Ascending aorta (tissue), 2 donors: Measurements from ENCODE around the gene PLK4. TPM values are rescaled to one million over a fixed set of nuclear protein-coding genes. Genes with fewer than 3 reads are reported as not detected.

Source experiments
- DNase-seq, 2 donors: peaks; one replicate each; pipeline ENCODE4 v3.0.0-alpha.2; 2019; ENCODE audit warnings: low spot score in 2 of 2
- H3K27ac ChIP-seq, 2 donors: fragments of 200-600 bp; sonication (generic); one replicate each; pipeline ENCODE4 v1.5.1; 2016 to 2017; ENCODE audit warnings: mild to moderate bottlenecking in 1 of 2
- H3K27me3 ChIP-seq: fragments of 200-600 bp; sonication (generic); one replicate; pipeline ENCODE4 v1.5.1; 2017
- H3K36me3 ChIP-seq, 2 donors: fragments of 200-600 bp; sonication (generic); one replicate each; pipeline ENCODE4 v1.5.1; 2016
- H3K4me1 ChIP-seq, 2 donors: fragments of 200-600 bp; sonication (generic); one replicate each; pipeline ENCODE4 v1.5.1; 2016 to 2017; ENCODE audit warnings: mild to moderate bottlenecking in 1 of 2
- H3K4me3 ChIP-seq, 2 donors: fragments of 200-600 bp; sonication (generic); one replicate each; pipeline ENCODE4 v1.5.1; 2016 to 2017; ENCODE audit warnings: mild to moderate bottlenecking in 1 of 2
- H3K9me3 ChIP-seq, 2 donors: fragments of 200-600 bp; sonication (generic); one replicate each; pipeline ENCODE4 v1.5.1; 2016
- intact Hi-C: fragments of 100-400 bp; cut with DNase I; formaldehyde crosslinking; loops from one replicate; pipeline ENCODE4 v1.15.1; 2023
- total RNA-seq: library from RNA; depleted of rRNA; stranded (reverse); fragments of >200 nt; gene quantifications from one replicate; pipeline ENCODE4 v1.1.0, GENCODE V29; 2016
- TF ChIP-seq, protein P1 (sequence below), 3 experiments: fragments of 200-600 bp in 2 of 3; fragments of 450-650 bp in 1 of 3; sonication (generic) in 2 of 3; IDR thresholded peaks; one replicate each; pipeline ENCODE4 v1.5.1; 2016 to 2019; ENCODE audit warnings: antibody characterized with exemption in 3 of 3, mild to moderate bottlenecking in 1 of 3, moderate library complexity in 1 of 3

The PLK4 gene
- total RNA-seq, 1 donor from 2014 or later = not detected

GRCh38 chr4:127936974-127937373 lies 56.3 kb downstream of the PLK4 start:
- TF ChIP-seq, protein P1, sequence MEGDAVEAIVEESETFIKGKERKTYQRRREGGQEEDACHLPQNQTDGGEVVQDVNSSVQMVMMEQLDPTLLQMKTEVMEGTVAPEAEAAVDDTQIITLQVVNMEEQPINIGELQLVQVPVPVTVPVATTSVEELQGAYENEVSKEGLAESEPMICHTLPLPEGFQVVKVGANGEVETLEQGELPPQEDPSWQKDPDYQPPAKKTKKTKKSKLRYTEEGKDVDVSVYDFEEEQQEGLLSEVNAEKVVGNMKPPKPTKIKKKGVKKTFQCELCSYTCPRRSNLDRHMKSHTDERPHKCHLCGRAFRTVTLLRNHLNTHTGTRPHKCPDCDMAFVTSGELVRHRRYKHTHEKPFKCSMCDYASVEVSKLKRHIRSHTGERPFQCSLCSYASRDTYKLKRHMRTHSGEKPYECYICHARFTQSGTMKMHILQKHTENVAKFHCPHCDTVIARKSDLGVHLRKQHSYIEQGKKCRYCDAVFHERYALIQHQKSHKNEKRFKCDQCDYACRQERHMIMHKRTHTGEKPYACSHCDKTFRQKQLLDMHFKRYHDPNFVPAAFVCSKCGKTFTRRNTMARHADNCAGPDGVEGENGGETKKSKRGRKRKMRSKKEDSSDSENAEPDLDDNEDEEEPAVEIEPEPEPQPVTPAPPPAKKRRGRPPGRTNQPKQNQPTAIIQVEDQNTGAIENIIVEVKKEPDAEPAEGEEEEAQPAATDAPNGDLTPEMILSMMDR (IDR thresholded peaks at IDR 0.05) = no peak
- Histone ChIP-seq H3K27me3 (no peaks in the 10 kb centered on the region), H3K36me3 (peaks cover 8 to 11% of the 10 kb centered on the region in 2 donors), H3K27ac (no peak overlapping the region), H3K4me3 (no peak overlapping the region), H3K9me3 (no peaks in the 10 kb centered on the region), H3K4me1 (no peaks in the 10 kb centered on the region)
- intact Hi-C loops = no loop called here
- DNase-seq = no peak

Other genes with a start within 250 kb of the PLK4 start
- gene INTU, start 247.9 kb upstream of the PLK4 start, total RNA-seq = 3.1 TPM
- gene SLC25A31, start 150.5 kb upstream of the PLK4 start, total RNA-seq = not detected
- 5.5 TPM for gene HSPA4L, start 98.6 kb upstream of the PLK4 start, total RNA-seq
- 26.3 TPM for gene MFSD8, start 84.3 kb downstream of the PLK4 start, total RNA-seq
- 3.5 TPM for gene ABHD18, start 84.5 kb downstream of the PLK4 start, total RNA-seq
- gene LARP1B, start 180.4 kb downstream of the PLK4 start, total RNA-seq = 8.6 TPM